GM18858 (cell line): ENCODE measurements around the gene COL6A5.

Source experiments
- ATAC-seq: cut with Tn5 transposase; IDR thresholded peaks from one replicate; pipeline ENCODE4 v1.9.1; 2021; ENCODE audit not compliant: unreplicated experiment

Gene COL6A5

DNA sequence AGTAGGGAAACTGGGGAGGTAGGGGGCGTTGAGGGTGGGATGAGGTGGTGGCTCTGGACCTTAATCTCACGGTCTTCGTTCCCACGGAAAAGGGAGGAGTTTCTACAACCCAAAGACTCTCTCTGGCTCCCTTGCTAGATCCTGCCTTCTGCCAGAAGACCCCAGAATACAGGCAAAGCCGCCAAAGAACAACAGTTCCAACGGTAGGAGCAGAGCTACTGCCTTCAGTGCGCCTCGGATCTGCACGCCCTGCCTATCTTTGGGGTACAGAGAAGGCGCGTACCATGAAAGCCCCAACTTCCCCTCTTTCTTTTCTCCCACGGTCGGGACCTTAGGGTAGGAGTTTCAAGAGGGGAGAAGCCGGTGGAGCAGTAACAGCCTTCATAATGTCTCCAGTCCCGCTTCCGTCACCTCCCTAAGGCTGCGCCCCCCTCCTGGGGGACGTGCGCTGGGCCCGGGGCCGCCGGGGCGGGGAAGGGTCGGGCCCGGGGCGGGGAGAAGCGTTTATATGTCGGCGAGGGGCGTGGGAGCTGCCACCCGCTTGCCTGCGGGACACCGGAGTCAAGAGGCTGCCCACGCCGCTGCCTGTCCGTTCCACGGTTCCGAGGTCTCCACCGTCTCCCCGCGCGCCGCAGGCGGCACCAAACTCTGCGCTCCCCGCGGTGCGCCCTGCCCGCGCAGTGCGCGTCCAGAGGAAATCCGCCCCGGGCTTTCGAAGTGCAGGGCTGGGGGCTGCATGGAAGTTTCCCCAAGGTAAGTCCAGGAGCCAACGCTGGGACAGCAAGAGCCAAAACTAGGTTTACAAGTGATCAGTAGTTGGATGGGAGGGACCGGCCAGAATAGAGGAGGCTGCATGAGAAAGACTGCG lies 171.4 kb downstream of the COL6A5 start, which contains the start of gene COL6A6:
TSS of gene COL6A6 (plus strand) at position 533 of the 868 bp plus-strand sequence. CDS start 43,188 bp downstream, outside the sequence.
- no peak for ATAC-seq

DNA sequence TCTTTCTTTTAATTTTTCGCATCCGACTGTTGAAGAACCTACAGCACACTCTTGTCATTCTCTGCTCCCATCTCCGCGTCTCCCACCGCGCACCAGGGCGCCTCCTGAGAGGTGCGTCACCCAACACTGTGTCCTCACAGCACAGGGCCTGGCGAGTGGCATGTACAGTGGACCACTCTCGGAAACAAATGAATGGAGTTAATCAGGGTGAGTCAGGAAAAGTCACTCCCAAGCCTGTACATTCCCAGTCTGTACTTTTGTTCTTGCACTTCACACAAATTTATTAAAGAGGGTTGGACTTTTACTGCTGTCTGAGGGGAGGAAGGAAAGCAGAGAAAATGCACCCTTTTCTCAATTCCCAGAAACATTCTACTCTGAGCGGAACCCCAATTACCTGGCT lies 172.1 kb downstream of the COL6A5 start:
- no peak for ATAC-seq

DNA sequence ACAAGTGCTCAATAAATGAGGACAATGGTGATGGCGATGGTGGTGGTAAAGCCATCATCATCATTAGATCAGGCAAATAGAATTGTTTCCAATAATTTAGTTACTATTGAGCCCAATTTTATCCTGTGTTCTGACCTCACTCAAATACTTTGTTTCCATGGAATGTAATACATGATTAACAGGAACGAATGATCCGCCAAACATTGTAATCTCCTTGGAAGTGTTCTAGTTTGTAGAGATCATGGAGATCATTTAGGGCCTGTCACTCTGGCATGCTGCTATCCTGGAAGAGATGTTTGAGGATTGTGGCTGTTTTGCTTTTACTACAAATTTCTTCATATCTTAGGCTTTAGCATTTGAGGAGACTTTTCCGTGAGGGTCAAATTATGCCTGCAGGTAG lies 174.3 kb downstream of the COL6A5 start:
- no peak for ATAC-seq

DNA sequence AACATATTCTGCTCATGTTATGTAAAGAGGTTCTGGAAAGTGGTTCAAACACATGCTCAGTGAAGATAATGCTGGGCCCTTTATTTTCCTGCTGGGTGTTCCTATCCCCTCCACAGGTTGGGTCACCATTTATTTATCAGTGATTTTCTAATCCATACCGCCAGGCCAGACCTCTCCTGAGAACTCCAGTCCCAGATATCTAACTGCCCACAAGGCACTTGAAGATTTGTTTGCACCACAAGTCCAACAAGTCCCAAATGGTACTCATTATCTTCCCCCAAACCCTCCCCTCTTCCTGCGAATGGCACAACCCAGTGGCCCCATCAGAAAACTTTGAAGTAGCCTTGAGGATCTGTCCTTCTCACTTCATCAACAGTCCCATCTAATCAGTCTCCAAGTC lies 176.9 kb downstream of the COL6A5 start:
- ATAC-seq = no peak

DNA sequence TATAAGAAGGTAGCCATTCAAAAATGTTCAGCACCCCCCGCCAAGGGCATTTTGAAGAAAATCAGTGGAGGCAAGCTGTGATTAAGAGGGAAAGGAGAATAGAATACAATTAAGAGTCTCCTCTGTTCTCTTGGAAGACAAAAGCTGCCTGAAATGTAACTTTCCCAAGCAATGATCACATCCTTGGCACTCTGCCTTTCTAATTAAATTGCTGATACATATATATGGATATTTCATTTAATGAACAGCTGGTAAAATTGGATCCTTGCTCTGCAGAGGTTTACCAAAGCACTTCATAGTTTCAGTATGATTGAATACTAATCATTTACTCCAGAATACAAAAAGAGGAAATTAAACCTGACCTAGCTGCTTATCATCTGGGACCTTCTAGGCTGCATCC lies 182.0 kb downstream of the COL6A5 start:
- no peak for ATAC-seq

DNA sequence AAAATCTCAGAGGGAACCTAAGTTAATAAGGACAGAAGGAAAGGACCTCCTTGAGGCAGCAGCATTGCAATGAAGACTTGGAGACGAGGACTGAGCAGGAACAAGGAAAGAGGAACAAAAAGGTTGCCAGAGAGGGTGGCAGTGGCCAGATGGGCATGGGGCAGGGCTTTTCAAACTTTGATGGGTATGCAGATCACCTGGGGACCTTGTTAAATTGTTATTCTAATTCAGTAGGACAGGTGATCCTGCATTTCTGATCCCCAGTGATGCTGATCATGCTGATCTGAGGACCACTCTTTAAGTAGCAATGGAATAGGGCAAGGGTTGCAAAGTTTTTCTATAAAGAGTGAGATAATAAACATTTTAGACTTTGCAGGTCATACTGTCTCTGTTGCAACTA lies 182.6 kb downstream of the COL6A5 start:
- ATAC-seq = no peak

DNA sequence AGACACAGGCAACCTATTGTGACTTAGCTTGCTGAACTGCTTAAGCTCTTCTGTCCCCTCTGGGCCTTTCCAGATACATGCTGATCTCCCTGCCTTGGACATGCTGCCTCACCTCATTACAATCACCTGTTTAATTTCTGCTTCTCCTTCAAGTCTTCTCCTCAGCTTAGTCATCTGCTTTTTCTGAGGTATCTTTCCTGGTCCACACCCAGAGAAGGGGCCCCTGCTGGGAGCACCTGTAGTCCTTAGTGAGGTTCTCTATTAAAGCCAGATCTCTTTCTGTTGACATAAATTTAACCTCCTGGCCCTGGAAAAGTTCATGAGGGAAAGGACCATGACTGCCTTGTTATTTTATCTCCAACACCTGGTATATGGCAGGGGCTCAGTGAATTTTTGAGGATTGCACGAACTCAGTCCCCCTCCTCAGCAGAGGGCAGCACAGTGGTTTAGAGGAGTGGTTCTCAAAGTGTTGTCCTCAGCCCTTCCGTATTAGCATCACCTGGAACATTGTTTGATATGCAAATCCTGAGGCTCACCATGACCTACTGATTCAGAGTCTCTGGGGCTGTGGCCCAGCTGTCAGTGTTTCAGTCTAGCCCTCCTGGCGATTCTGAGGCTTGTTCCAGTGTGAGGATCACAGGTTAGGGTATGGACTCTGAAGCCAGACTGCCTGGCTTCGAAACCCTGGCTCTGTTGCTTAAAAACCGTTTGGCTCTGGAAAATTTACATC lies 184.2 kb downstream of the COL6A5 start:
- ATAC-seq = no peak

DNA sequence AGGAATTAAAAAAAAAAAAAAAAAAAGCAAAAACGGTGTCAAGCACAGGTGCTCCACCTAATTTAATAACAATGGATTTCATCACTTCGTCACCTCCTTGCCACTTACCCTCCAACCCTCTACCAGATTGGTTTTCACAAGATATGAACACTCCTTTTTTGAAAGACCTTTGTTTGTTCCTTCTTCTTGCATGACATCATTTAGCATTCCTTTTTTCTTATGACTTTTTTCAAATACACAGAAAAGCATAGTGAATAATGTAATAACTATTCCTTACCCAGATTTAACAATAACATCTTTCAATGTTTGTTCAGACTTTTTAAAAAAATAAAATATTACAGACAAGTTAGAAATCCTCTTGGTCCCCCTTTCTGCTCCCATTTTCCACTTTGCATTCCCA lies 187.8 kb downstream of the COL6A5 start:
- ATAC-seq = no peak
